GF-D8 (cell line): Measurements from ENCODE around the gene SNTG2.
"Not testable (repeated sequence)": the region's sequence is repeated elsewhere in the genome, so short reads cannot be mapped to it uniquely, and the experiment has no call there.

ENCODE experiments used
- DNase-seq: peaks from one replicate; lab custom pipeline; 2025; lab: John Stamatoyannopoulos, UW

SNTG2 gene

DNA sequence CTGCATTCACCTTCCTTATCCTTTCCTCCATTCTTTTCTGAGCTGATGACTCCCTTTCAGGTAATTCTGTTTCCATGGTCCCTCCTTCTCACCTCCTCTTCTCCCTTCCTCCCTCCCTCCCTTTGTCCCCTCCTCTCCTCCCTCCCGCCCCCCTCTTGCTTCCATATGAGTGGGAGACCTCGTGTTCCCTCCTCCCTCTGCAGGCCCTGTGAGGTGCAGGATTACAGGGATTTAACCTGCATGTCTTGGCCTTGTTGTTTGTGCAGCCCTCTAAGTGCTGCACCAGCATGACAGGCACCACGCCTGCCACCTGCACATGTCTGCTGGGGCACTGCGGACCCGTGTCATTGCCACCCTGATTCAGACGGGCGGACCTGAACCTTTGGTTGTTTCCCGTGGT is 103.1 kb downstream of the SNTG2 start:
- DNase-seq: no peak

DNA sequence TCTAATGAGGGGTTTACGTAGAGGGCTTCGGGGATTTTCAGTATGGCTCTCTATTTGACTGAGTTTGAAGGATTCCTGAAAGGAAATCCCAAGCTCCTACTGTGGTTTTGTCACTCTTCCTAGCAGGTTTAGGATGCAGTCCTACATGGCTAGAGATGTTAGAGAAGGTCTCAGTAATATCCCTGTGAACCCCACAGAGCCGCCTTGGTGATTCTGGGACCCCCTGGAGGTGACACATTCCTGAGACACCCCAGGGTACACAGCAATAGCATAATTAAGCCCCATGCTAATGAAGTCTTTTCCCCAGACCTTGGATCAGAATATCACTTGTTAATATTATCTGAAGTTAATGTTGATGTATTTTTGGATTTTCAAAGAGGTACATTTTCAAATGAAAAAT is 103.8 kb downstream of the SNTG2 start:
- DNase-seq: no peak

DNA sequence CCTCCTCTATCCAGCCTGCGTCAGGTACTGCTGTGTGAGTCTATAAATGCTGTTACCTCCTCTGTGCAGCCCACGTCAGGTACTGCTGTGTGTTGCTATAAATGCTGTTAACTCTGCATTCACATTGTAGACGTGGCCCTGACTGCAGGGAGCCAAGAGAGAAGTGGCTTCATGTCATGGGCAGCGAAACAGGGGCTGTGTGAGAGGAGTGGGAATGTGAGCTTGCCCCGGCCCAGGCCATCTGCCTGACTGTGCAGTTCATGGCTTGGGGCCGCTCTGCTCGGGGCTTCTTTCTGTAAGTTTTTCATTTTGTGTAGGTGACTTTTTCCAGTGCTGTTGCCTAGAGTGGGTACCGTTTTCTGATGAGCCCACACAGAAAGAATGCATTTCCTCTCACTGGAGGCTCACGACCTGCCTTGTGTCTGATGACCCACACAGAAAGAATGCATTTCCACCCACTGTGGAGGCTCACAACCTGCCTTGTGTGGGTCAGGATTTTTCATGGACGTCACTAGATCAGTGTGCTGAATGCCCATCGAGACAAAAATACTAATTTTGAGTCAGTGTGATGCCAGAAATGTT is 104.5 kb downstream of the SNTG2 start:
- no peak for DNase-seq

DNA sequence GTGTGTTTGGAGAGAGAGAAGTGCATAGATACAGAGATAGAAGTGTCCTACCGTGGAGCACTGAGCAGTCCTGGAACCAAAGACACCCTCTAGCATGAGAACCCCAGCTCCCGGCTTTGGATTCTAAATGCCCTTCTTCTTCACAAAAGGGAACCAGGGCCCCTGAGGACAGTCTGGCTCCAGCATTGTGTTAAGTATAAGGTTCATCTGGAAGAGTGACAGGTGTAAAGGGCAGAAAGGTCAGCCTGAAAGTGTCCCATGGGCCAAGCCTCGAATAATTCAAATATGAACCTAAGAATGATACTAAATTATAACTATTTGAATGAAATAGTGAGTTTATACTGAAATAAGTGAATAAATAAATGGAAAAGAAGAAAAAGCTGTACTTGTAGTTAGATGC is 109.7 kb downstream of the SNTG2 start:
- DNase-seq: no peak

DNA sequence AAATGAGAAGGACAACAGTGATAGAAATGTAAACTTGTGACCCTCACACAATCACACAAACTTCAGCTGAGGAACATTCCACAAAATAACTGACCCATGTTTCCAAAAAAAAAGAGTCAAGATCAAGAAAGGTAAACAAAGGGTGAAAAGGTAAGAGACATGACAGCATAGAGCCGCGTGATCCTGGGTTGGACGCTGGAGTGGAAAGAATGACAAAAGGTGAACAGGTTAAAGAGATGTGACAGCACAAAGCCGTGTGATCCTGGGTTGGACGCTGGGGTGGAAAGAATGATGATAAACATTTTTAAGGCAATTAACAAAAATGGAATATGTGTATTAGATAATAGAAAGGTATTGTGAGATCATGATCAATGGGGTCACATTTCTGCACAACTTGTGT is 110.3 kb downstream of the SNTG2 start:
- no peak for DNase-seq

DNA sequence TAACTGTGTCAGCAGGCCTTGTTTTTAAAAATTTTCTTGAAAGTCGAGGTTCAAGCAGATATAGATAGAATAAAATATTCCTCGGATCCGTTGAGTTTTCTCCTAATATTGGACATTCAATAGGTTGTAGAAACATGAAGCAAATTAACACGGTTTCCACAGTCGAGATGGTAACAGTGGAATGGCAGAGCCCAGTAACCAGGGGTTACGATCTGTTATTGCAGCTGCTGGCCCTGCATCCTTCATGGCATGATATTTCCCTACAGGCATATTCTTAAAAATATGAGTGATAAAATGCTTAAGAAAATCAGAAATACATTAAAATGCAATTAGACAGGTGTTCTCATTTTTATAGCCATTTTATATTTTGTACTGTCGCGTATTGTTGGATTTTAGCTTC is 117.6 kb downstream of the SNTG2 start:
- DNase-seq: no peak

DNA sequence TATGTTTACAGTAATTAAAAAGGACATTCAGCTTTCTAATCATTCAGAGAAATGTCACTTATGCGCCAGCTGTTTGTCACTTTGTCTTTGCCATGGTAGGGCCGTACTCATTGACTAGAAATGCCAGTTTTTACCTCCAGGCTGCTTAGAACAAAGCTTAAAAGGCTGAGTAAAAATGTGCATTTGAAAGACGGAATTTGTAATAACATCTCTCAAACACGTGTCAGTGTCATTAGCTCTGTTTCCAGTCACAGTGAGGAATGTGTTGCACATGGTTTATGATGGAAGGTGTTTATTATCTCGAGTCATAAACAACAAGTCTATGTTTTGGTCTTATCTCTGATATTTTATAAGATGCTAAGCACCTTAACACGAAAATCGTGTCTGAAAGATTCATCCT is 118.2 kb downstream of the SNTG2 start:
- DNase-seq: no peak

DNA sequence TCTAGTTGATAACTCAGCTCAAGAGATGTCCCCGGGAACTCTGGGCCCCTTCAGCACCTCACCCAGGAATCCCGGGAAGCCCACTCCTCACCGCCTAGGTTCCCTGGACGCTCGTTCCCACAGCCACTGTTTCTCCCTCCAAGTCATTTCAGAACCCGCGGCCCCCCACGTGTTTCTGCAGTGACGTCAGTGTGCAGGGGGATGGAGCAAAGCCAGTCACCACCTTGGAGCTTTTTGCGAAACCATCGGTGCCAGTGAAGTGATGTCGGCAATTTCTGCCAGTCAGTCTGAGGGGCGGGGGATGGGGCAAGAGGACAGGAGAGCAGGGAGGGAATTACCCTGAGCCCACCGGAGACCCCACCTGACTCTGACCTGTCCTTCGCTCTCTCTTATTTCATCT is 119.2 kb downstream of the SNTG2 start:
- DNase-seq: no peak

DNA sequence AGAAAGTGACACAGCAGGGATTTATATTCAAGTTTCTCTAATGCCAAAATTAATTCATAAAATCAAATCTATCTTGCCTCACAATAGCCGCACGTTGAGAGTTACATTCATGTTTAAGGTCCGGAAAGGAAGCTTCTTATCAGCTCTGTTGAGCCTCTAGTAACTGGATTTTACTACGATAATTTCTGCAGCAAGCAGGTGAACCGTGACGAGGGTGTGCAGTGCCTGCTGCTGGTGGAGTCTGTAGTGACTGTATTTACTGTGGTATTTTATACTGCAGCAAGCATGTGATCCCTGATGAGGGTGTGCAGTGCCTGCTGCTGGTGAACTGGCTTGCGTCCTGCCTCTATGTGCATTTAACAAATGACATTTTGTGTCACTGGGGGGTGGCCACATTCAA is 120.0 kb downstream of the SNTG2 start:
- no peak for DNase-seq

DNA sequence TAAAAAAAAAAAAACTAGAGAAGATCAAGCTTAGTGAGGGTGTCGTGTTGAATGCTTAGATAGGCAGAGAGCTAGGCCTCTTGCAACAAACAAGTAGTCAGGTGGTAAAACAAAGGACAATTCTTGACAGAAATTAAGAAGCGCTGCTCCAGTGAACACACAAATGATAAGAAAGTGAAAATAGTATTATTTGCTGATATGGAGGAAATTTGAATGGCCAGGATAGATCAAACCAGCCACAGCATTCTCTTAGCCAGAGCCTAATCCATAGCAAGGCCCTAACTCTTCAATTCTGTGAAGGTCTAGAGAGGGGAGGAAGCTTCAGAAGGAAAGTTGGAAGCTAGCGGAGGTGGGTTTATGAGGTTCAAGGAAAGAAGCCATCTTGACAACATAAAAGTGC is 121.0 kb downstream of the SNTG2 start:
- no peak for DNase-seq

DNA sequence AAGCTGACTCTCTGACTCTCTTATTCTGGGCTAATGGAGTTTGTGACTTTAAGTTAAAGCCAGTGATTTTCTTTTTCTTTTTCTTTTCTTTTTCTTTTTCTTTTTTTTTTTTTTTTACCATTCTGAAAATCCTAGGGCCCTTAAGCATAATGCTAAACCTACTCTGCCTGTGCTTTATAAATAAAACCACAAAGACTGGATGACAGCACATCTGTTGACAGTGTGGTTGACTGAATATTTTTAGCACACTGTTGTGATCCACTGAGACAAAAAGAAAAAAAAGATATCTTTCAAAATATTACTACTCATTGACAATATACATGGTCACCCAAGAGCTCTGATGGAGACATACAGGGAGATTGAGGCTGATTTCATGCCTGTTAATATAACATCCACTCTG is 121.6 kb downstream of the SNTG2 start:
- DNase-seq: no peak

DNA sequence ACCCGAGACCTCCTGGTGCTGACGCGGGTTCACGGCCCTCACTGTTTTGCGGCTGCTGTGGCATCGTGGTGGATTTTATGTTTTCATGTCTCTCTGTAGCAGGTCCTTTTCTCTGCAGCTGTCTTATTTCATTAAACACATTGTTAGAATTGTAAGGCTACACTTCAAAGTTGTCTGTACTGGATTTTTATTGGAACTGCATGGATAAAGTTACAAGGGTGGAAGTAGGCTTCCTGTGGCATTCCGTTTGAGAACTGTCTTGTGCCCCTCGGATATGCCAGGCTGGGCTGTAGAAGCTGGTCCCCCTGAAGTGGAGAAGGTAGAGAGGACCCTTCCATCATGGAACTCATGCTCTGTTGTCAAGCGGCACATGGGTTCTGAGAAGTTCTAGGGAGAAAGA is 127.3 kb downstream of the SNTG2 start:
- no peak for DNase-seq

DNA sequence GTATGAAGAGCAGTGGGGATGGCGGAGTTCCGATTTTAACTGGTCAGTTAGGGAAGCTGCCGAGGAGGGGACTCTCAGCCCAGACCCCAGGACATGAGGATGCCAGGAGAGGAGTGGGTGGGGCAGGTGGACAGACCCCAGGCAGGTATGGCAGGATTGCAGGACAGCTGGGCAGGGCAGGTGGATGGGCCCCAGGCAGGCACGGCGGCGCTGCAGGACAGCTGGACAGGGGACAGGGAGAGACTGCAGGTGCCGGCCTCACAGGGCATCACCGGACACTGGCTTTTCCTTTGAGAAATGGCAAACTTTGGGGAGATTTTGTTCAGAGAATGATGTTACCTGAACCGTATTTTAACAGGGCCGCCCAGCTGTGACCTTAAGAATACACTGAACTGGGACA is 127.7 kb downstream of the SNTG2 start:
- DNase-seq: no peak

DNA sequence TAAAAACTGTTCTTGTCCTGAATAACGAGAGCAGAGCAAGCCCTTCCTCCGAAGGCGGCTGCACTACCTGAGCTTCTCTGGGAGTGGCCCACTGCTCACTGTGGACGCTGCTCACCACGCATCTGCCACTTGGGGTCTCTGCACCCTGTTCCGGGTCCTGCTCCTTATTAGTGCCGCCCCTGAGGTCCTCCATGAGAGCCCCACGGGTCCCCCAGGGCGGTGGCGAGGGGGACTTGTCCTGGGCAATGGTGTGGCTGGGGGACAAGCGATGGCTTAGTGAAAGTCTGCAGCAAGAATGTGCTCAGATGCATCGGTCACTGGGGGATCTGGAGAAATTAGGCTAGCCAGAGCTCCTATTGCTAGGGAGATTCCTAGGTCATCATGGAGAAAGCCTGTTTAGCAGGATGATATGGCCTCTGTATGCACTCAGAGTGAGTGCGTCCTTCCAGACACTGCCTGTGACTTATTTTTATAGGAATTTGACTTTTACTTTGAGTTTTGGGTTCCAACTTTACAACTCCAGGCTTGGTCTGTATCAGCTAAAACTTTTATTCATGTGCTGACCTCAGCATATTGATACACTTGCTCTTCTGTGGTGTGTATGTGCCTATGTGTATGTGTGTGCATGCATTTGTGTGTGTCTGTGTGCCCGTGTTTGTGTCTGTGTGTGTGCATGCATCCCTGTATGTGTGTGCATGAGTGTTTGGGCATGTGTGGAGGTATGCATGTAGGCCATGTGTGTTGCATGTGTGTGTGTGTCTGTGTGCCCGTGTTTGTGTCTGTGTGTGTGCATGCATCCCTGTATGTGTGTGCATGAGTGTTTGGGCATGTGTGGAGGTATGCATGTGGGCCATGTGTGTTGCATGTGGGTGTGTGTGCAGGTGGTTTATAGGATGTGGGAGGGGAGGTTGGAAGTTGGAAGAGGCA is 129.5 kb downstream of the SNTG2 start:
- DNase-seq: no peak

DNA sequence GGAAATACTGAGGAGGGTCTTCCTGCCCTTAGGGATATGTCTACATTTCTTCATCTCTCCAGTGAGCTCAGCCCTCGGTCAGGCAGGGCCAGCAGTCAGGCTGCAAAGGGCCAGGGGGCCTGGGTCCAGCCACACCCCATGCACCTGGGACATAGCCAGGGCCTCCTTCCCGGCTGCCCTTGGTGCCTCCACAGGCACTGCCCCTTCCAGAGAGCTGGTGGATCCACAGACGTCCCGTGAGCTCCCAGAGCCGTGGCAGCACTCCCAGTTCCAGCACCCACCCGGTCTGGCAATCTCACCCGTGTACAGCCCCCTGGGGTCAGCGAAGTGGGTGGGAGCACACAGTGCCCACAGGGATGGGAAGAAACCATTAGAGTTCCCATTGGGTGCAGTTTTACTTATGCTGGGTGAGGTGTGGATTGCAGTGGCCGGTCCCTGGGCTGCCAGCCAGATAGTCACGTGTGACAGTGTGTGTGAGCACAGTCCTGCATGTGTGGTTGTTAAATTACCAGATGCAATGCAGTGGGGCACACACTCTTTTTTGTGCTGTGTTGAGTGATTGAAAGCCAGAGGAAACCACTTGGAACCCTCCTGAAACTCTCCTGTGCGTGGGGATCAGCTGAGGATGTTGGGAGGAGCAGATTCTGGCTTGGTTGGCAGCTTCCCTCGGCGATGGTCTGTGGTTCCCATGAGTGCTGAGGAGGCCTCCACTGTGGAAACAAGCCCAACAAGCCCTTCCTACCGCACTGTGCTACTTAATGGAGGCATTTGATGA is 131.0 kb downstream of the SNTG2 start:
- DNase-seq: no peak

DNA sequence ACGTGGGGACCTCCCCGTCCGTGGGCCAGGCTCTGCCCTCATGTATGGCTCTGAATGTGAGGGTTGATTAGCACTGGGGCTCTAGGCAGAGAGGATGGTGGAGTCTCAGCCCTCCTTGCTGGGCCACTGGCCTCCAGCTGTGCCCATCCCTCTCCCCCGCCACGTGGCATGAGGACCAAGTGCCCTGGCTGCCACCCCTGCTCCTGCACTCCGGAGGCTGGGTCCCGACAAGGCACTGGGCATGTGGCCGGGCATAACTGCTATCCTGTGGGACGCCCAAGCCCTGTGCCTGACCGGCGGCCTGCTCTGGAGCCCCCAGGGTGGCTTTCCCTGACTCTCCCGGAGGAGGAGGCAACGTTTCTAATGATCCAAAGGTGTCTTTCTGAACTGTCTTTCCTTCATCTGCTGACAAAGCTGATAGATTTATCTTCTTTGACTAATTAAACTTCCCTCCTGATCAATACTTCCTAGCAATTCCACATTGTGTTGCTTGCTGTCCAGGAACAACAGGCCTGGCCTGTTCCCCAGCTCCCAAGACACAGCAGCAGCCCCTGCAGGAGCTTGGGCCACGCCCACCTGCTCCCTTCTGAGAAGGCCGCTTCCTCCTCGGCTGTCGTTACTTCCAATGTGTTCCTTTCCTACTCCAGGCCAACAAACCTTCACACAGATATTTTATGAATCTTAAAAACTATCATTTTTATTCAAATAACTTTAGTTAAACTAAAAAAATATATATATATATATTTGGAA is 132.0 kb downstream of the SNTG2 start:
- no peak for DNase-seq

DNA sequence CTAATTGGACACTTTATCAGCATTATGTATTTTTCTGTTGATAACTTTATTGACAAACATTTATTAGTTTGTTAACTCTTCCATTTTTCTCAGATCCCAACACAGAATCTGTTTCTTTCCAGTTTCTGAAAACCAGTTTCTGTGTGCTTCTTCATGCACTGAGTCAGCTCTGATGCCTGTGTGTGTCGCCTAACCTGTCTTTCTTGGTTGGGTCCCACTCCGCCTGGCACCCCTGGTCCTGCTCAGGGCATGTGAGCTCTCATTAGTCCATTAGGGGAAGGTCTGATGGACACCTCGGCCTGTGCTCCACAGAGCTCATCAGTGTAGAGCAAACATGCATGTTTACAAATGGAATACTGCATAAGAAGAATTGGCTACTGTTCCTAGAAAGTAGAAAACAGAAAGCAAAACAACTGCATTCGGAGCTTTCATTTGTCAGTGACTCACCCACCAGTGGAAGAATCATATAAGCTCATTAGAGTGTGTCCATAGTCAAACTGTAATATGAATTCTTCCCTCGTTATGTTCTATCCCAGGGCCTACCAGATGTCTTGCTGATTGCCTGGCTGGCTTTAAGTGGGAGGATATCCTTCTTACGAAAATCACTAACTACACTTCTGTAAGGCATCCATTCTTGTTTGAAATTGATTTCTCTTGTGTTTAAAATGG is 137.7 kb downstream of the SNTG2 start:
- DNase-seq: no peak

DNA sequence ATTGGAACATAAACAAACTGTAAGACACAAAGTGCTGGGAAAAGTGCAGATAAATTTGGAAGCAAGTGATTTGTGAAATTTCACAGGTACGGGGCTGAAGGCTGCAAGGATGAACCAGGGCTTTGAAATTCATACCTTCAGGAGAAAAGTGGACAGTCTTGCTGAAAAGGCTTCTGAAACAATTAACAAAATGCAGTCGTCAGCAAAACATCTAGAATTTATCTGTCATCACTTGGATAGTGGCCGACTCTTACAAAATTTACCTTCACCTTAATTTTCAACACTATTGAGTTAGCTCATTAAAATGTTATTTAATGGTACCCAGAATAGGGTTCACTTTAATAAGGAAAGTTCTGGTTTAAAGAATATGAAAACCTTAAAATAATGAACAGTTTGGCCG is 138.3 kb downstream of the SNTG2 start:
- DNase-seq: no peak

DNA sequence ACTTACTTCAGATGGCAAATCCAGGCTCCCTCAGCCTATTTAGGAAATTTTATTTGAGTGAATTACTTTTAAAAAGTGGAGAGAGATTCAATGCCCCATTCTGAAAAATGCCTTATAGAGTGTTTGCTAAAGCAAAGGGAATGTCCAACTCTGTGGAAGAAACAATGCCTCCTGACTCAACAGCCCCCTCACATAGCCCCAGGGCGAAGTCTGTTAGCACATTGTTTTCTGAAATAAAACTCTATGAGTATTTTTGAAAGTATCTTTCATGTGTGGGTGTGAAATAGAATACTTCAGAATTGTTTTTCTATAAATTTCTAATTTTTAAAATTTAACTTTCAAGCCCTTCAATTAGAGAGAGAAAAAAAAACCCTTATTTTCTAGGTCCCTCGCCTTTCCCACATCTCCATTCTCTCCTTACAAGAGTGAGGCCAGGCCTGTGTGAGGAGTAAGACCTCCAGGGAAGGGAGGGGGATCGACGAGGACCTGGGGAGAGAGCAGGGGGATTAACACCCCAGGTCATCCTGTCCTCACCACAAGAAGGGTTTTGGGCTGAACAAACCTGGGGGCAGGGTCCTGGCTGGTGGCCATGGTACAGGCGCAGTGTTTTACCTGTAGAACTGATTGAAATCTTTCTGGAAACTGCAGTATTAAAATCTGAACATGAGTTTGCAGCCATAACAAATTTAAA is 141.4 kb downstream of the SNTG2 start:
- DNase-seq: no peak

DNA sequence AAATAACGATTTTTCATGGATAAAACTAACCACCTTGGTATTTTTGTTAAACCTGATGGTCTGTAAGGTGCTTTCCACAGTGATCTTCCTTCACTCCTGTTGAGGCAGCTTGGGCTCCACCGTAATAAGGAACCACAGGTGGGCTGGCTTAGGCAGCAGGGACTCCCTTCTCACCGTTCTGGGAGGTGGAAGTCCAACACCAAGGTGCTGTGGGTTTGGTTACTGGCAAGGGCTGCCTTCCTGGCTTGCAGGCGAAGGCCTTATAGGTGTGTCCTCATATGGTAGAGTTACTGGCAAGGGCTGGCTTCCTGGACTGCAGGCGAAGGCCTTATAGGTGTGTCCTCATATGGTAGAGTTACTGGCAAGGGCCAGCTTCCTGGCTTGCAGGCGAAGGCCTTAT is 143.0 kb downstream of the SNTG2 start:
- not testable (repeated sequence) for DNase-seq

DNA sequence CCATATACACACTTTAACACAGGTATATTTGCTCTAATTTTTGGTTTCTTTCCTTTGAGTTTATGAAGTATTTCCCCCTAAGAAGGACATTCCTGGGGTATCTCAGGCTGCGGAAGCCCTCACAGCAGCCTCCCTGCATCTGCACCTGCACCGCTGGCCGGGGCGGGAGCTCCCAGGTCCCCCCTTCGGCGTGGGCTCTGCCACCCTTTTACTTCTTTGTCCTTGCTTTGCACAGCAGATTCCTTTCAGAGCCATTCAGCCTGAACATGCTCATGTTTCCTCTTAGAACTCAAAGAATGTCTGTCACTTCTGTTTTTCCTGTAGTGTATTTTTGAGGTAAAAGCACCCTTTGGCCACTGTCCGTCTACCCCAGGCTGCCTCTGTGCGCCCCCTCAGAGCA is 146.5 kb downstream of the SNTG2 start:
- DNase-seq: no peak
